ENCODE measurements around the gene CMTM4. TPM values are rescaled to one million over a fixed set of nuclear protein-coding genes. Genes with fewer than 3 reads are reported as not detected.

CMTM4 gene
- total and polyA plus RNA-seq, 2 experiments from 2014 or later: 14.1 to 77.0 TPM

GRCh38 chr16:66635406-66635805 lies 61.1 kb downstream of the CMTM4 start:
- Histone ChIP-seq H2AFZ (no peak overlapping the region), H3K79me2 (replicated peaks; ENCODE audit: insufficient read depth) (peaks cover 14% of the 10 kb centered on the region; the same call in 1 of the 2 replicates), H3K9me2 (ENCODE audit: insufficient read depth) (no peaks in the 10 kb centered on the region), H3F3A (replicated peaks; ENCODE audit: low read depth) (no peaks in the 10 kb centered on the region), H3K27me3 (ENCODE audit: insufficient read depth) (no peaks in the 10 kb centered on the region), H3K4me1 (ENCODE audit: insufficient read depth) (peaks cover 18% of the 10 kb centered on the region), H3K27ac (ENCODE audit: low read depth) (no peak overlapping the region), H3K36me3 (ENCODE audit: insufficient read depth) (no peaks in the 10 kb centered on the region), H3K4me2 (no peak overlapping the region), H3K4me3 (no peak overlapping the region), H4K20me1 (replicated peaks; ENCODE audit: insufficient read depth) (peaks cover 9% of the 10 kb centered on the region)
- ATAC-seq: no peak
- no peak for DNase-seq (ENCODE audit: low spot score)
- Mint-ChIP-seq H3K9me3 (0 out of 3 replicates have a peak, but pooled peaks cover 2% of the 10 kb centered on the region), H3K27me3 (ENCODE audit: insufficient read depth, low read depth, poor library complexity) (peaks cover 2% of the 10 kb centered on the region), H3K36me3 (ENCODE audit: low read depth) (peaks cover 26% of the 10 kb centered on the region), H3K27ac (peak overlapping the region; percentile 34; the same call in 1 of the 2 replicates), H3K4me3 (no peak overlapping the region), H3K4me1 (peaks cover 20% of the 10 kb centered on the region)
- TF ChIP-seq CTCF (conservative IDR thresholded peaks at IDR 0.05; ENCODE audit: low read depth in 2 of 2) (no peak), POLR2AphosphoS5 (IDR thresholded peaks at IDR 0.05; ENCODE audit: low read depth) (no peak), ZNF331 (CRISPR knock-in tag; IDR thresholded peaks at IDR 0.05; ENCODE audit: low read depth) (no peak), JUNB (IDR thresholded peaks at IDR 0.05; ENCODE audit: unreplicated experiment) (no peak), EZH2 (IDR thresholded peaks at IDR 0.05; ENCODE audit: low read depth, unreplicated experiment) (no peak), CREB1 (CRISPR knock-in tag; IDR thresholded peaks at IDR 0.05; ENCODE audit: low read depth) (no peak), REST (IDR thresholded peaks at IDR 0.05; ENCODE audit: unreplicated experiment) (no peak), ZNF114 (CRISPR knock-in tag; IDR thresholded peaks at IDR 0.05) (no peak), ETS1 (IDR thresholded peaks at IDR 0.05) (no peak), NANOG (IDR thresholded peaks at IDR 0.05; ENCODE audit: borderline replicate concordance) (no peak), ZNF462 (CRISPR knock-in tag; IDR thresholded peaks at IDR 0.05) (no peak), STAT1 (IDR thresholded peaks at IDR 0.05; ENCODE audit: unreplicated experiment) (no peak), EZH2phosphoT487 (IDR thresholded peaks at IDR 0.05; ENCODE audit: unreplicated experiment) (no peak)

Measured in GM23338 (cell line).